Suprapubic skin (tissue), 4 donors: ENCODE results near the gene CEP290.

Experiments used
- EP300 ChIP-seq: sonication (generic); formaldehyde crosslinking; IDR thresholded peaks from one replicate; pipeline ENCODE4 v1.6.1; 2017; ENCODE audit warnings: antibody characterized with exemption
- POLR2A ChIP-seq, 2 donors: fragments of 450-650 bp; IDR thresholded peaks; one replicate each; pipeline ENCODE4 v1.6.1; 2017; ENCODE audit warnings: antibody characterized with exemption in 2 of 2, mild to moderate bottlenecking in 2 of 2, moderate library complexity in 2 of 2
- POLR2AphosphoS5 ChIP-seq, 3 donors: sonication (generic); formaldehyde crosslinking; IDR thresholded peaks; one replicate each; pipeline ENCODE4 v1.6.1; 2017; ENCODE audit warnings: antibody characterized with exemption in 3 of 3
- TF ChIP-seq, protein P1 (sequence below), 2 donors: fragments of 200-600 bp in 1 of 2; fragments of 450-650 bp in 1 of 2; sonication (generic) in 1 of 2; IDR thresholded peaks; one replicate each; pipeline ENCODE4 v1.5.1; 2016 to 2019; ENCODE audit warnings: antibody characterized with exemption in 2 of 2, mild to moderate bottlenecking in 1 of 2, moderate library complexity in 1 of 2

DNA sequence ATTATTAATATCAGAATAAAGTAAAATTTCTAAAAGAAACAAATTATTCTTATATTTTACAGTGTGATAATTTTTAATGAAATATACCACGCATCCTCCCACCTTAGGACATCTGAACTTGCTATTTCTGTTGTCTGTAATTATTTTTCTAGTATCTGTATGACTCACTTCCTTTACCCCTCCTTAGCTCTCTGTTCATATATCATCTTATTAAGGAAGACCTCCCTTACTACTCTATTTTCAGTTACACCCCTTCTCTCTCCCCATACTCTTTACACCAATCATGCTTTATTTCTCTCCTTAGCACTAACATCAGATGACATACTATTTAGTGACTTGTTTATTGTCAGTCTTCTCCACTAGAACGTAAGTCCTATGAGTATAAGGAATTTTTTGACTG, 78.5 kb downstream of the CEP290 start:
- TF ChIP-seq, protein P1, sequence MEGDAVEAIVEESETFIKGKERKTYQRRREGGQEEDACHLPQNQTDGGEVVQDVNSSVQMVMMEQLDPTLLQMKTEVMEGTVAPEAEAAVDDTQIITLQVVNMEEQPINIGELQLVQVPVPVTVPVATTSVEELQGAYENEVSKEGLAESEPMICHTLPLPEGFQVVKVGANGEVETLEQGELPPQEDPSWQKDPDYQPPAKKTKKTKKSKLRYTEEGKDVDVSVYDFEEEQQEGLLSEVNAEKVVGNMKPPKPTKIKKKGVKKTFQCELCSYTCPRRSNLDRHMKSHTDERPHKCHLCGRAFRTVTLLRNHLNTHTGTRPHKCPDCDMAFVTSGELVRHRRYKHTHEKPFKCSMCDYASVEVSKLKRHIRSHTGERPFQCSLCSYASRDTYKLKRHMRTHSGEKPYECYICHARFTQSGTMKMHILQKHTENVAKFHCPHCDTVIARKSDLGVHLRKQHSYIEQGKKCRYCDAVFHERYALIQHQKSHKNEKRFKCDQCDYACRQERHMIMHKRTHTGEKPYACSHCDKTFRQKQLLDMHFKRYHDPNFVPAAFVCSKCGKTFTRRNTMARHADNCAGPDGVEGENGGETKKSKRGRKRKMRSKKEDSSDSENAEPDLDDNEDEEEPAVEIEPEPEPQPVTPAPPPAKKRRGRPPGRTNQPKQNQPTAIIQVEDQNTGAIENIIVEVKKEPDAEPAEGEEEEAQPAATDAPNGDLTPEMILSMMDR (IDR thresholded peaks at IDR 0.05): no peak
- no peak for TF ChIP-seq POLR2AphosphoS5 (IDR thresholded peaks at IDR 0.05)
- TF ChIP-seq EP300: no peak
- no peak for TF ChIP-seq POLR2A (IDR thresholded peaks at IDR 0.05)
